Activated T-cell treated with anti-CD3 and anti-CD28 coated beads, Interleukin-2, amount 50 U/mL, for 4 hours (primary cell): Measurements from ENCODE around the gene CWC27. TPM values are rescaled to one million over a fixed set of nuclear protein-coding genes. Genes with fewer than 3 reads are reported as not detected.

Experiments
- ATAC-seq, 2 donors: fragments of 200-7000 bp; cut with Tn5 transposase; one replicate each; pipeline ENCODE4 v1.10.0; 2021
- DNase-seq: peaks from one replicate; pipeline ENCODE4 v3.0.0-alpha.2; 2020
- H3K27me3 Mint-ChIP-seq: one replicate; pipeline ENCODE4 v1.8.0; 2021; ENCODE audit warnings: low read depth, mixed read lengths
- H3K36me3 Mint-ChIP-seq: one replicate; pipeline ENCODE4 v1.8.0; 2022; ENCODE audit warnings: mixed read lengths; ENCODE audit not compliant: insufficient read depth
- H3K4me1 Mint-ChIP-seq: one replicate; pipeline ENCODE4 v1.8.0; 2021; ENCODE audit warnings: low read depth, mixed read lengths
- H3K4me3 Mint-ChIP-seq: one replicate; pipeline ENCODE4 v1.8.0; 2021; ENCODE audit warnings: mild to moderate bottlenecking, moderate library complexity, mixed read lengths
- H3K9me3 Mint-ChIP-seq: one replicate; pipeline ENCODE4 v1.8.0; 2021; ENCODE audit warnings: mixed read lengths
- total RNA-seq, 3 donors: library from RNA; stranded (reverse); gene quantifications; one replicate each; pipeline ENCODE4 v1.2.1, GENCODE V29; 2021

CWC27 gene
- total RNA-seq, 3 donors from 2014 or later, result 27.1 to 32.9 (median 30.4) TPM

DNA sequence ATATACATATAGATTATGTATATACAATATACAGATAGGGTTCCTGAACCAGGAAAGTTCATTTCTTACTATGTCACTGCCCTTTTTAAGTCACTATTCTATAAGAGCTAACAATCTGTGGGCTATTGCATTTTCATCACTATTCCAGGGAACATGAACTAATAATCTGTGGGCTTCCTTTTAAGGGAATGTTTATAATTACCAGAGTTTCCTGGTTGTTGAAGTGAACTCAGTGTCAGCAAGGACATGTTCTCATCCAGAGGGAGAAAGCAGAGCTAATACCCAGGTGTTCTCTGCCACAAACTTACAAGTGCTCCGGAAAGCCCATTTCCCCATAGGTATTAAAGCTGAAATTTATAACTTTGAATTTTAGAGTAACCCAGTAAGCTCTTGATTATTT, 69.6 kb downstream of the CWC27 start:
- DNase-seq (no peak), ATAC-seq (no peak)
- H3K4me3 Mint-ChIP-seq, result no peak overlapping the region
- H3K27me3 Mint-ChIP-seq, result no peaks in the 10 kb centered on the region
- no peaks in the 10 kb centered on the region for H3K4me1 Mint-ChIP-seq
- H3K9me3 Mint-ChIP-seq, result peaks cover 2% of the 10 kb centered on the region
- peaks cover 39% of the 10 kb centered on the region for H3K36me3 Mint-ChIP-seq

DNA sequence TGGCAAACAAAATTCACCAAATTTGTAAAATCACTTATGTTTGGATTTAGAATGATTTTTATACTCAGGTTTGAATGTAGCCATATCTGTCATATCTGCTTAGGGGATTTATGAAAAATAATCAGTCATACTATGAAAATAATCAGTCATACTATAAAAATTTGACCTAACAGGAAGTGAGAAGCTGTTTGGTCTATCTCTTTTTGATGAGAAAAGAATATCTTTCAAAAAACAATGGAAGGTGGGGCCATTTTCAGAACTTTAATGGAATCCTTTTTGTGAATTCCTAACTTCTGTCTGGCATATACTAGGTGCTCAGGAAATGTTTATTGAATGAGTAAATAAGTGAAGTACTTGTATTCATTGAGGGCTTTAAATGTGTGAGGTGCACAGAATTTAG, 70.1 kb downstream of the CWC27 start:
- H3K27me3 Mint-ChIP-seq, result no peaks in the 10 kb centered on the region

DNA sequence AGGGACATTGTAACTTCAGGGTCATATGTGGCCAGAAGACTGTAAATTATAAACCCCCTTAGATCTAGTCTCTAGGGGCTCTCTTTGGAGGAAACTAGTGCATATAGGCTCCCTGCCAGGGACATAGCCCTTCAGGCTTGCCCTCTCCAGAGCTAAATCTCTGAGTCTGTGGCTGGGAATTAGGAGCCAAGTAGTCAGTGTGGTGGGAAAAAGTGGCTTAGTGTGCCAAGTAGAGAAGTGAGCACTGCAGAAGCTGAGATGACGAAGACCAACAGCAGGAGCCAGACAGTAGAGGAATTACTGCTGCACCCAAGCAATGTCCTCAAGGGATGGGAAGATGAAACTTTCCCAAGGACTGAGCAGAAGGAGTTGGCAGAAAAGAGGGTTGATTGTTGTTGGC, 71.2 kb downstream of the CWC27 start:
- DNase-seq (no peak), ATAC-seq (no peak)
- Mint-ChIP-seq H3K9me3 (peaks cover 3% of the 10 kb centered on the region), H3K4me3 (no peak overlapping the region), H3K36me3 (peaks cover 48% of the 10 kb centered on the region), H3K27me3 (no peaks in the 10 kb centered on the region), H3K4me1 (no peaks in the 10 kb centered on the region)

More for the DNA sequence above, 70.1 kb downstream of the CWC27 start:
- Mint-ChIP-seq H3K9me3 (peaks cover 2% of the 10 kb centered on the region), H3K36me3 (peaks cover 41% of the 10 kb centered on the region), H3K4me1 (no peaks in the 10 kb centered on the region), H3K4me3 (no peak overlapping the region)
- ATAC-seq, result no peak
- DNase-seq, result no peak

DNA sequence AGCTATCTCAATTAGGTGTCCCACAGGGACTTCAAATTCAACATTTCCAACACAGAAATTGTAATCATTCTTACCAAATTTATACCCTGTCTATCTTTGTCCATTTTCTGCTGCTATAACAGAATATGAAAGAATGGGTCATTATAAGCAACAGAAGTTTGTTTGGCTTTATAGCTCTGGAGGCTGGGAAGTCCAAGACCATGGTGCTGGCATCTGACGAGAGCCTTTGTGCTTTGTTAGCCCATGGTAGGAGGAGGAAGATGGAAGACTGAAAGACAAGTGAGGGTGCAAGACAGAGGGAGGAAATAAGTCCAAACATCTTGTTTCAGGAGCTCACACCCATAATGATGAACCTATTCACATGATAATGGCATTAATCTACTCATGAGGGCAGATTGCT, 72.2 kb downstream of the CWC27 start:
- ATAC-seq (no peak), DNase-seq (no peak)
- Mint-ChIP-seq H3K27me3 (no peaks in the 10 kb centered on the region), H3K4me1 (no peaks in the 10 kb centered on the region), H3K4me3 (no peak overlapping the region), H3K36me3 (peaks cover 56% of the 10 kb centered on the region), H3K9me3 (peaks cover 13% of the 10 kb centered on the region)

DNA sequence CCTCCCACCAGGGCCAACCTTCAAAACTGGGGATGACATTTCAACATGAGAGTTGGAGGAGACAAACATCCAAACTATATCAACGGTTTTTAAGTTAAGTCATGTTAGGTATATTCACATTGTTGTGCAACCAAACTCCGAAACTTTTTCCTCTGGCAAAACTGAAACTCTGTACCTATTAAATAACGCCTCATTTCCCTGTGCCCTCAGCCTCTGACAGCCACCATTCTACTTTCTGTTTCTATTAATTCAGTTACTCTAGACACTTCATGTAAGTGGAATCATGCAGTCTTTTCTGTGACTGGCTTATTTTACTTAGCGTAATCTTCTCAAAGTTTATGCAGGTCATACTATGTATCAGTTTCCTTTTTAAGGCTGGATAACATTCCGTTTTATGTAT, 85.0 kb downstream of the CWC27 start:
- no peak overlapping the region for H3K4me3 Mint-ChIP-seq
- no peaks in the 10 kb centered on the region for H3K9me3 Mint-ChIP-seq
- ATAC-seq, result no peak
- H3K36me3 Mint-ChIP-seq, result peaks cover 26% of the 10 kb centered on the region
- DNase-seq, result no peak
- H3K27me3 Mint-ChIP-seq, result no peaks in the 10 kb centered on the region
- H3K4me1 Mint-ChIP-seq, result no peaks in the 10 kb centered on the region

DNA sequence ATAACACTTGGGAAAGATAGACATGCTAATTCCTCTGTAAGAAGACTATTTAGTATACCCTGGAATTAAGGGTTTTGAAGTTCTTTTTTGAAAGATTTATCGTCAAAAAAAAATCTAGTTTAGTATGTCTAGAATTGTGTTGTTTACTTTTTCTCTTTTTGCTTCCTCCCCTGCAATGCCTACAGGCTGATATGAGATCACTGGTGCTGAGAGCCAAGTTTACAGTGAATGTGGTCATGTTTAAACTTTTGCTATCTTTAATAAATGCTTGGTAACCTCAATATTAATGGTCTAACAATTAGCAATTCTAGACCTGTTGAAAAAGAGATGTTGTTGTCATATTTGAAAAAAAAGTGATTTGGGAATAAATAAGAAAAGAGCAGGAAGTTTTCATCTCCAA, 86.1 kb downstream of the CWC27 start:
- peaks cover 20% of the 10 kb centered on the region for H3K36me3 Mint-ChIP-seq
- H3K4me1 Mint-ChIP-seq, result no peaks in the 10 kb centered on the region
- H3K4me3 Mint-ChIP-seq, result no peak overlapping the region
- no peaks in the 10 kb centered on the region for H3K9me3 Mint-ChIP-seq
- DNase-seq (no peak), ATAC-seq (no peak)
- no peaks in the 10 kb centered on the region for H3K27me3 Mint-ChIP-seq

DNA sequence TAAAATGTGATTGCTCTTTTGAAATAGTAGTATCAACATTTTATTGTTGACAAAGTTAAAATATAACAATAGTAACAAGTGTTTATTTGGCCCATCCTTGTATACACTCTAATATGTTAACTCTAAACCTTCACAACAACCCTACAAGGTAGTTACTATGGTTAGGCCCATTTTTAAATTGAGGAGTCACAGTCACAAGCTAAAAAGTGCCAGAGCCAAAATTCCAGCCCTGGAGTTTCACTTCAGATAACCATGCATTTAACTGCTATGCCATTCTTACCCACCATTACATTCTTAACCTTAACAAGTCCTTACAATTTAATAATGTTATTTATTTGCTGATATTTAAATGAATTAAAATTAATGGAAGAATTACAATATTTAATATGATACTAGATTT, 91.2 kb downstream of the CWC27 start:
- ATAC-seq, result no peak
- DNase-seq, result no peak
- Mint-ChIP-seq H3K4me3 (no peak overlapping the region), H3K4me1 (no peaks in the 10 kb centered on the region), H3K36me3 (peaks cover 6% of the 10 kb centered on the region), H3K9me3 (no peaks in the 10 kb centered on the region), H3K27me3 (no peaks in the 10 kb centered on the region)

DNA sequence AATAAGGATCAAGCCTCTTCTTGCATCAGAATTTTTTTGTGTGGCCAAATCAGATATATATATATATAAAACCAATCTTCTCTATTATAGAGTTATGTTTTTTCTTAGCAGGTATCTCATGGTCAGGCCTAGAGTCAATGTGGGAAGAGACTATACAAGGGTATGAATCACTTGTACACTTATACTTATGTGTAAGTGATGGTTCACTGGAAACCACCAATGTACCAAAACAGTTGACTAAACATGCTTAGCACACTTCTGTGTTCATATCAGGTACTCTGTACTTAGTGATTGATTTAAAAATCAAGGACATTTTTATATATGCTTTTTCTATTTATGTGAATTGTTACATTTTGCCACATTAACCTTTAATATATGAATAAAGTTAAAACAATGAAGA, 92.6 kb downstream of the CWC27 start:
- no peaks in the 10 kb centered on the region for H3K9me3 Mint-ChIP-seq
- no peak for DNase-seq
- H3K4me3 Mint-ChIP-seq, result no peak overlapping the region
- H3K4me1 Mint-ChIP-seq, result no peaks in the 10 kb centered on the region
- no peaks in the 10 kb centered on the region for H3K27me3 Mint-ChIP-seq
- peaks cover 6% of the 10 kb centered on the region for H3K36me3 Mint-ChIP-seq
- ATAC-seq, result no peak

DNA sequence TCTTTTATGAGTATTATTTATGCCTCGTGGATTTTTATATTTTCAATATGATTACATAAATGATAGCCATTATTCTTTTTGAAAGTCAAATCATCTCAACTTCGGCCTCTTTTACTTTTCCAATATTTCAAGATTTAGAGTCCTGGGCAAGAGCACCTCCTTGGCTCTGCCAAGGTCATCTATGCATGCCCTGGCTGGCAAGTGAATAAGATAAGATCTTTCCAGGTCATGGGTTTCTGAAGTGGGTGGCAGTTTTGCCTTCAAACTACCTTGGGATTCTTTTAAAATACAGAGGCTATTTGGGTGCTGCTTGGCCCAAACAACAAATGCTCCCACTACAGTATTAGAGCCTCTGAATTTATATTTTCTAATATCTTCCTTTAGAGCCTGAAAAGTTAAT, 95.4 kb downstream of the CWC27 start:
- Mint-ChIP-seq H3K4me1 (no peaks in the 10 kb centered on the region), H3K9me3 (no peaks in the 10 kb centered on the region), H3K36me3 (peaks cover 6% of the 10 kb centered on the region), H3K27me3 (no peaks in the 10 kb centered on the region), H3K4me3 (no peak overlapping the region)
- ATAC-seq (no peak), DNase-seq (no peak)

DNA sequence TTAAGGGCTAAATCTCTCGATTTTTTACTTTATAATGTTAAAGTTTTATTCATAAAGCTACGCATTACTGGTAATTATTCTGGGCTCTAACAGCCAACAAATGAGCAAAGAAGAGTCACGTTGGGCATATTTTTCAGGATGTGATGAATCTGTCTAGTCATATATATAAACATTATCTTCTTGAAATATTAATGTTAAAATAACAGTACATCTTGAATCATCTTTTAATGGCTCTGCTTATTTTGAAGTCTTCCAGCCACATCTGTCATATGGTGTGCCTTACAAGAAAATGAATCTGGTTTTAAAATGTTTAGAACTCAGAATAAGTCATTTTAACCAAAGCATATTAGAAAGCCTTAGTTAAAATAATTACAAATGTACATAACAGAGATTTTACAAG, 96.9 kb downstream of the CWC27 start:
- Mint-ChIP-seq H3K4me1 (no peaks in the 10 kb centered on the region), H3K27me3 (no peaks in the 10 kb centered on the region), H3K36me3 (peaks cover 7% of the 10 kb centered on the region), H3K4me3 (no peak overlapping the region), H3K9me3 (no peaks in the 10 kb centered on the region)
- ATAC-seq, result no peak
- no peak for DNase-seq

DNA sequence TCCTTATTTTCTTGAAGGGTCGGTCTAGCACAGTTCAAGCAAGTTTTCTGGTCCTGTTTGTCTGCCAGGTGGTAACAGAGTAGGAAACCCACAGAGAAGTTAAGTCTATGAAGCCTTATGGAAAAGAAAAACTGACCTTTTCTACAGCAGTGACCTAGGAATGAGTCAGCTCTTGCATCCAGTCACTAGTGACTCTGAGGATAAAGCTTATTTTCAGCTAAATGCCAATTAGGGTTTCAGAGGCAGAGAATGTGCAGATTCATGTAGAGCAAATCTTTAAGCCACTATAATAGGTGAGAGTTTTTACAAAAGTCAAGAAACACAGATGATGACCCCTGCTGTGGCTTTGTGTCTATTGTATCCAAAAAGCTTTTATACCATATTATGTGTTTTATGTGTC, 100.7 kb downstream of the CWC27 start:
- DNase-seq (no peak), ATAC-seq (no peak)
- no peaks in the 10 kb centered on the region for H3K4me1 Mint-ChIP-seq
- no peaks in the 10 kb centered on the region for H3K27me3 Mint-ChIP-seq
- no peaks in the 10 kb centered on the region for H3K9me3 Mint-ChIP-seq
- peaks cover 5% of the 10 kb centered on the region for H3K36me3 Mint-ChIP-seq
- H3K4me3 Mint-ChIP-seq, result no peak overlapping the region

DNA sequence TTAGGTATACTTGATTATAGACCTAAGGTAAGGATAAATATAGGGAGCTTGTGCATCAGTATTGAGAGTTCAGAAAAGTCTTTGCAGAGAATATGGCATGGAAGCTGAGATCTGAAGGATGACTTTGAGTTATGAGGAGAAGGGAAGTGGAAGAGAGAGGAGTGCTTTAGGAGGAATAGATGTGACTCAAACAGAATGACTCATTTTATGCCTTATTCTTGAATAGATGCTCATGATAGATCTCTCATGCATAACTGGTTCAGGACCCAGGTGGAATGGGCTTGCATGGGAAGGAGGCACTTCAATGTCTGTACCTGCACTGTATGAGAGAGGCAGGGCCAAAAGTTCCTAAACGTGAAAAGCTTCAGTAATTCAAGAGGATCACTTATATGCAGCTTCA, 103.3 kb downstream of the CWC27 start:
- H3K36me3 Mint-ChIP-seq, result peaks cover 1% of the 10 kb centered on the region
- DNase-seq, result no peak
- H3K27me3 Mint-ChIP-seq, result no peaks in the 10 kb centered on the region
- H3K9me3 Mint-ChIP-seq, result no peaks in the 10 kb centered on the region
- H3K4me1 Mint-ChIP-seq, result no peaks in the 10 kb centered on the region
- ATAC-seq, result no peak
- H3K4me3 Mint-ChIP-seq, result no peak overlapping the region

DNA sequence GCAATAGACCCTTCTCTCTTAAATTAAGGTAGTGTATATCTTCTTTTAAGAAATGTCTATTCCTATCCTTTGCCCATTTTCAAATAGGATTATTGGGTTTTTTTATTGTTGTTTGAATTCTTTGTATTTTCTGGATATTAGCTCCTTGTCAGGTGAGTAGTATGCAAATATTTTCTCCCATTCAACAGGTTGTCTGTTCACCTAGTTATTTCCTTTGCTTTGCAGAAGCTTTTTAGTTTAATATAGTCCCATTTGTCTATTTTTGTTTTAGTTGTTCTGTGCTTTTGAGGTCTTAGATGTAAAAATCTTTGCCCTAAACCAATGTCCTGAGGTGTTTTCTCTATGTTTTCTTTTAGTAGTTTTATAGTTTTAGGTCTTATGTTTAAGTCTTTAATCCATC, 104.7 kb downstream of the CWC27 start:
- Mint-ChIP-seq H3K36me3 (peaks cover 1% of the 10 kb centered on the region), H3K9me3 (no peaks in the 10 kb centered on the region), H3K4me3 (no peak overlapping the region), H3K4me1 (no peaks in the 10 kb centered on the region), H3K27me3 (no peaks in the 10 kb centered on the region)
- DNase-seq (no peak), ATAC-seq (no peak)

DNA sequence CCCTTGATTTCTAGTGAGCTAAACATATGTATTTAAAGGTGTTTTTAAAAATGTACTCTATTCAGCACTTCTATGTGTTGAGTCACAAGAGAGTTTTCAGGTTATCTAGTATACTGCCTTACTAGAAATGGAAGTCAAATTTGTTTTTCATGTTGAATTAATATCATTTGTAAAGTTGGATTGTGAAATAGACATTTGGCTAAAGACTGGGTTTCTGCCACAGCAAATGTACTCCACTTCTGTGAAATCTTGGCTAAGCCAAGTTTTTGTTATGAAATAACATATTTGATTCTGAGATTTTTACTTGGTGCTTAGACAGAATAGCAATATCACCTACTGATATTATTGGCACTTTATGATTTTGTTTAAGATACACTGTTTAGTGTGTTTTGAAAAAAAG, 106.0 kb downstream of the CWC27 start:
- Mint-ChIP-seq H3K4me1 (no peaks in the 10 kb centered on the region), H3K27me3 (no peaks in the 10 kb centered on the region), H3K9me3 (no peaks in the 10 kb centered on the region), H3K4me3 (no peak overlapping the region), H3K36me3 (no peaks in the 10 kb centered on the region)
- ATAC-seq, result no peak
- no peak for DNase-seq

DNA sequence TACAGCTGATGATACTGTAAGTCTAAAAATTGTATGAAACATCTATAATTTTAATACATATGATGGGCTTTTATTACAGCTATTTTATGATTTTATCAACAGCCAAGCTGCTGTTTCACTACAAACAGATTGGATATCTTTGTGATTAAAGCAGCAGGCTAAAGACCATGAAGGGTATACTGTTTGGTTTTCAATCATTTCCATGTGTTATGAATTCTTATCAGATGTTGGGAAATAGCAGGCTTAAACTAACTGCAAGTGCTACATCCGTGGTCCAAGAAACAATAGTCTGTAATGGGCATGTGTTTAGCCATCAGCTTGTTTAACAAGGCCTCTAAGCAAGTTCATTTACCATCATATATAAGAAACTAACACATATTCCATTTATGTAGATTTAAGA, 107.5 kb downstream of the CWC27 start:
- Mint-ChIP-seq H3K27me3 (no peaks in the 10 kb centered on the region), H3K9me3 (no peaks in the 10 kb centered on the region), H3K4me1 (no peaks in the 10 kb centered on the region), H3K36me3 (peaks cover 2% of the 10 kb centered on the region), H3K4me3 (no peak overlapping the region)
- no peak for ATAC-seq
- DNase-seq, result no peak

DNA sequence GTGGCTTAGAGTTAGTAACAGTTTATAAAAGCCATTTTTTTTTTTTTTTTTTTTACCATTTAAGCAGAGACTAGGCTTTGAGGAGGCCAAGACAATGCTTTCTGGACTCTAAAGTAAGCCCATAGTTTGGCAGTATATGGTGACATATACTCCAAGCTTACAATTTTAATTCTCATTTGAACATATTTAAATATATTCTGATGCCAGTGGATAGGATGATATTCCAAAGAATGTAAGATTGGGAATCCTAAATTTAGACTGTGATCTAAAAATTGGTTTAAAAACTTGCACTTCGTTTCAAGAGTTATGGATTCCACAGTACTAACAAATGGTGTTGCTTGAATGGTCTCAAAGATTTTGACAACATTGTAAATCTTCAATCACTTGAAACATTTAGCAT, 112.1 kb downstream of the CWC27 start:
- DNase-seq (no peak), ATAC-seq (no peak)
- Mint-ChIP-seq H3K4me1 (no peaks in the 10 kb centered on the region), H3K36me3 (peaks cover 7% of the 10 kb centered on the region), H3K4me3 (no peak overlapping the region), H3K27me3 (no peaks in the 10 kb centered on the region), H3K9me3 (peaks cover 3% of the 10 kb centered on the region)
